ENCODE measurements around the gene STXBP5.

The STXBP5 gene

DNA sequence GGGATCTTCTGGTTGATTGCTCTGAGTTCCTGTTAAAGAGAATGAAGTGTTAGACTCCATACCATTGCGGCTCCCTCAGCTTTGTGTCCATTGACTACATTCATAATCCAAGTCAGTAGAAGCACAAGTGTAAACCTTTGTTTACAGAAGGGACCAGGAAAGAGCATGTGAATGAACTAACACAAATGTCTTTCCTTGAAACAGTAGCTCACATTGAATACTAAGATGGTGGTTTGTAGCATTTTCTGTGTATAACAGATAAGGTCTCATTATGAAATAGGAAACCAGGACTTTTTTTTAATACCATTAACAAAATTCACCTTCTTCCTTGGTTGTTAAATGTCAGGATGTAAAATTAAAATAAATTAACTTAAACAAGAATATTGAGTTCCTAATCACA is 8.4 kb downstream of the STXBP5 start:
- no peaks in the 10 kb centered on the region for H3K27me3 ChIP-seq (ENCODE audit: control insufficient read depth, insufficient read depth, low read length)
- H3K36me3 ChIP-seq (ENCODE audit: control insufficient read depth, insufficient read depth, low read length): no peaks in the 10 kb centered on the region
- no peaks in the 10 kb centered on the region for H3K4me1 ChIP-seq (ENCODE audit: control insufficient read depth, insufficient read depth, low read length)
- no peaks in the 10 kb centered on the region for H3K9me3 ChIP-seq (ENCODE audit: control insufficient read depth, insufficient read depth, low read length)
- no peak overlapping the region for H3K27ac ChIP-seq (ENCODE audit: low read depth, low read length)
- no peak overlapping the region for H3K4me3 ChIP-seq (ENCODE audit: low read depth, low read length)
- no peak overlapping the region for H3K9ac ChIP-seq (ENCODE audit: low read depth, low read length)

- Histone ChIP-seq H3K4me3 (ENCODE audit: low read depth, low read length) (no peak overlapping the region), H3K9ac (ENCODE audit: low read depth, low read length) (no peak overlapping the region), H3K36me3 (ENCODE audit: control insufficient read depth, insufficient read depth, low read length) (peaks cover 3% of the 10 kb centered on the region; the same call in 1 of the 2 replicates), H3K9me3 (ENCODE audit: control insufficient read depth, insufficient read depth, low read length) (no peaks in the 10 kb centered on the region), H3K4me1 (ENCODE audit: control insufficient read depth, insufficient read depth, low read length) (no peaks in the 10 kb centered on the region), H3K27ac (ENCODE audit: low read depth, low read length) (no peak overlapping the region), H3K27me3 (ENCODE audit: control insufficient read depth, insufficient read depth, low read length) (no peaks in the 10 kb centered on the region)
Measured at GRCh38 chr6:147213772-147214171, 9.6 kb downstream of the STXBP5 start.

DNA sequence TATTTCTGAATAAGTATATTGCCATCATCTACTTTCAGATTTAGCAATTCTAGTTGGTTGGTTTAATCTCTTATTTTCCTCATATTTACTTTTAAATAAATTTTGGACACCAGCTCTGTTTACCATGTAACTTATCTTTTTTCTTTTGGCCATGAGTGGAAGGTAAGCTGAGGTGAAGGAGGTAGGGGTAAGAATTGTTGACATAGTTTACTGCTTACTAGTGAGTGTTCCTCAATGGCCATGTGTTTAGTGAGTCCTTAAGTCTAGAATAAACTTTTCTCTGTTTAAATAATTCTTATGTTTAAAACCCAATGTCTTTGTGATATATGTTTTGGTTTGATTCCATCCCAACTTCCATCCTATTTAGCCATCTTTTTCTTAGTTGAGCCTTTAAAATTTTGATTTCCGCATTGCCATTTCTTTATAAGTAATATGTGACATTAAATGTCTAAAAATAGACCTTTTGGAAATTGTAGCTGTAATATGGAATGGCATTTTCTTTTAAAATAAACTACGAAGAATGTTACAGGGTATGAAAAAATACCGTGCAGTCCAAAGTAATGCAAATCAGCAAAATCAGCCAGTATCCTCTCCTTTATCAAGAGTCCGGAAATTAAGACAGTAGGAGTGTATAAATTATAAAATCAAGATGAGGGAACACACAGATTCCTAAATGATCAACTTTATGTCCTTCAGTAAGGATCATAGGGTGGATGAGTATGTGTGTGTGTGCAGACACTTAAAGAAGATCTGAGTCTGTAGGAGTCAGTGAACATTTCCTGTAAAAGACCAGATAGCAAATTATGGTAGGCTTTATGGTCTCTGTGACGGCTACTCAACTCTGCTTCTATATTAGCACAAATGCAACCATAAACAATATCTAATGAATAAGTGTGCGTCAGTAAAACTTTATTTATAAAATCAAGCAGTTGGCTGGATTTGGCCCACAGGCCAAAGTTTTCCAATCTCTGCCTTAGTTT is 10.3 kb downstream of the STXBP5 start:
- Histone ChIP-seq H3K9me3 (ENCODE audit: control insufficient read depth, insufficient read depth, low read length) (no peaks in the 10 kb centered on the region), H3K27ac (ENCODE audit: low read depth, low read length) (no peak overlapping the region), H3K9ac (ENCODE audit: low read depth, low read length) (no peak overlapping the region), H3K36me3 (ENCODE audit: control insufficient read depth, insufficient read depth, low read length) (peaks cover 3% of the 10 kb centered on the region; the same call in 1 of the 2 replicates), H3K27me3 (ENCODE audit: control insufficient read depth, insufficient read depth, low read length) (no peaks in the 10 kb centered on the region), H3K4me3 (ENCODE audit: low read depth, low read length) (no peak overlapping the region), H3K4me1 (ENCODE audit: control insufficient read depth, insufficient read depth, low read length) (no peaks in the 10 kb centered on the region)

DNA sequence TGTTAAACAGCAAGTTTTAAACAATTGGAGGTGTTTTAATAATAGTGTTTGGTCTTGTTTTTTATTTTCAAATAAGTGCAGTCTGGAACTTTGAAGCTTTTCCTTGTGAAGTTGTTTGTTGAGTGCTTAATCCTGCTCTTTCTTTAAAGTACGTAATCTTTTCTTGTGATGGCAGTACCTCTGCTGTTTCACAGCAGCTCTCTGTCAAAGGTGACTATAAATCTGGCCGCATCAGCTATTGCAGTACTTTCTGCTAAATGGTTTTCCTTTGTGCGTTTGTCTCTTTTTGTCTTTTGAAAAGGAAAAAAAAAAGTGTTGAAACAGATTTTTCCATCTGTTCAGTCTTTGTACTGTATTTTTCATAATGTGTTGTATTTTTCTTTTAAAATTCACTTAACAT is 12.7 kb downstream of the STXBP5 start:
- no peak overlapping the region for H3K4me3 ChIP-seq (ENCODE audit: low read depth, low read length)
- no peaks in the 10 kb centered on the region for H3K9me3 ChIP-seq (ENCODE audit: control insufficient read depth, insufficient read depth, low read length)
- H3K36me3 ChIP-seq (ENCODE audit: control insufficient read depth, insufficient read depth, low read length): peaks cover 3% of the 10 kb centered on the region; the same call in 1 of the 2 replicates
- H3K4me1 ChIP-seq (ENCODE audit: control insufficient read depth, insufficient read depth, low read length): peaks cover 4% of the 10 kb centered on the region
- H3K27me3 ChIP-seq (ENCODE audit: control insufficient read depth, insufficient read depth, low read length): no peaks in the 10 kb centered on the region
- H3K27ac ChIP-seq (ENCODE audit: low read depth, low read length): no peak overlapping the region
- H3K9ac ChIP-seq (ENCODE audit: low read depth, low read length): no peak overlapping the region

GRCh38 chr6:147217840-147218404 is 13.7 kb downstream of the STXBP5 start:
- Histone ChIP-seq H3K27ac (ENCODE audit: low read depth, low read length) (no peak overlapping the region), H3K9me3 (ENCODE audit: control insufficient read depth, insufficient read depth, low read length) (no peaks in the 10 kb centered on the region), H3K4me1 (ENCODE audit: control insufficient read depth, insufficient read depth, low read length) (peaks cover 10% of the 10 kb centered on the region), H3K27me3 (ENCODE audit: control insufficient read depth, insufficient read depth, low read length) (no peaks in the 10 kb centered on the region), H3K9ac (ENCODE audit: low read depth, low read length) (no peak overlapping the region), H3K4me3 (ENCODE audit: low read depth, low read length) (no peak overlapping the region), H3K36me3 (ENCODE audit: control insufficient read depth, insufficient read depth, low read length) (peaks cover 3% of the 10 kb centered on the region; the same call in 1 of the 2 replicates)

GRCh38 chr6:147218797-147219196 is 14.6 kb downstream of the STXBP5 start:
- Histone ChIP-seq H3K36me3 (ENCODE audit: control insufficient read depth, insufficient read depth, low read length) (peaks cover 3% of the 10 kb centered on the region), H3K27ac (ENCODE audit: low read depth, low read length) (no peak overlapping the region), H3K9ac (ENCODE audit: low read depth, low read length) (no peak overlapping the region), H3K4me1 (ENCODE audit: control insufficient read depth, insufficient read depth, low read length) (peaks cover 10% of the 10 kb centered on the region), H3K9me3 (ENCODE audit: control insufficient read depth, insufficient read depth, low read length) (no peaks in the 10 kb centered on the region), H3K4me3 (ENCODE audit: low read depth, low read length) (no peak overlapping the region), H3K27me3 (ENCODE audit: control insufficient read depth, insufficient read depth, low read length) (no peaks in the 10 kb centered on the region)

DNA sequence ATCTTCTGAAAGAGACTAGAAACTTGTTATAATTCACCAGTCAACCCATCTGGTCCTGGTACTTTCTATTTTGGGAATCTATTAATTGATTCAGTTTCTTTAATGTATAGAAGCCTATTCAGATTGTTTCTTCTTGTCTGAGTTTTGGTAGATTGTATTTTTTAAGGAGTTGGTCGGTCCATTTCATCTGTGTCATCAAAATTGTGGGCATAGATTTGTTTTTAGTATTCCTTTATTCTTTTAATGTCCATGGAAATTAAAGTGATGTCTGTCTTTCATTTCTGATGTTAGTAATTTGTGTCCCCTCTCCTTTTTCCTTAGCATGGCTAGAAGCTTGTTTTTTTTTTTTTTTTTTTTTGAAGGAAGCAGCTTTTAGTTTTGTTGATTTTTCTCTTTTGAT is 15.2 kb downstream of the STXBP5 start:
- Histone ChIP-seq H3K4me3 (ENCODE audit: low read depth, low read length) (no peak overlapping the region), H3K36me3 (ENCODE audit: control insufficient read depth, insufficient read depth, low read length) (peaks cover 3% of the 10 kb centered on the region), H3K9me3 (ENCODE audit: control insufficient read depth, insufficient read depth, low read length) (no peaks in the 10 kb centered on the region), H3K27me3 (ENCODE audit: control insufficient read depth, insufficient read depth, low read length) (no peaks in the 10 kb centered on the region), H3K9ac (ENCODE audit: low read depth, low read length) (no peak overlapping the region), H3K4me1 (ENCODE audit: control insufficient read depth, insufficient read depth, low read length) (peaks cover 10% of the 10 kb centered on the region), H3K27ac (ENCODE audit: low read depth, low read length) (no peak overlapping the region)

DNA sequence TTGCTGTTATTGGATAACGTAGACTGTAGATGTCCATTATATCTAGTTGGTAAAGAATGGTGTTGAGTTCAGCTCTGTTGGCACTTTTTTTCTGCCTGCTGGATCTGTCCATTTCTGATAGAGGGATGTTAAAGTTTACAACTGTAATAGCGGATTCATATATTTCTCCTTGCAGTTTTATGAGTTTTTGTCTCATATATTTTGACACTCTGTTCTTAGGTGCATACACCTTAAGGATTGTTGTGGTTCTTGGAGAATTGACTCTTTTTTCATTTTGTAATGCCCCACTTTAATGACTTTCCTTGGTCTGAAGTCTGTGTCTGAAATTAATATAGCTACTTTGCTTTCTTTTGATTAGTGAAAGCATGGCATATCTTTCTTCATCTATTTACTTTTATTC is 16.1 kb downstream of the STXBP5 start:
- Histone ChIP-seq H3K27ac (ENCODE audit: low read depth, low read length) (no peak overlapping the region), H3K9me3 (ENCODE audit: control insufficient read depth, insufficient read depth, low read length) (no peaks in the 10 kb centered on the region), H3K4me3 (ENCODE audit: low read depth, low read length) (no peak overlapping the region), H3K4me1 (ENCODE audit: control insufficient read depth, insufficient read depth, low read length) (peaks cover 10% of the 10 kb centered on the region), H3K9ac (ENCODE audit: low read depth, low read length) (no peak overlapping the region), H3K27me3 (ENCODE audit: control insufficient read depth, insufficient read depth, low read length) (no peaks in the 10 kb centered on the region), H3K36me3 (ENCODE audit: control insufficient read depth, insufficient read depth, low read length) (peaks cover 3% of the 10 kb centered on the region)

- H3K4me1 ChIP-seq (ENCODE audit: control insufficient read depth, insufficient read depth, low read length): peaks cover 10% of the 10 kb centered on the region
- peaks cover 3% of the 10 kb centered on the region for H3K36me3 ChIP-seq (ENCODE audit: control insufficient read depth, insufficient read depth, low read length)
- no peak overlapping the region for H3K4me3 ChIP-seq (ENCODE audit: low read depth, low read length)
- no peak overlapping the region for H3K27ac ChIP-seq (ENCODE audit: low read depth, low read length)
- H3K9ac ChIP-seq (ENCODE audit: low read depth, low read length): no peak overlapping the region
- H3K9me3 ChIP-seq (ENCODE audit: control insufficient read depth, insufficient read depth, low read length): no peaks in the 10 kb centered on the region
- no peaks in the 10 kb centered on the region for H3K27me3 ChIP-seq (ENCODE audit: control insufficient read depth, insufficient read depth, low read length)
Measured at GRCh38 chr6:147221739-147222138, 17.5 kb downstream of the STXBP5 start.

DNA sequence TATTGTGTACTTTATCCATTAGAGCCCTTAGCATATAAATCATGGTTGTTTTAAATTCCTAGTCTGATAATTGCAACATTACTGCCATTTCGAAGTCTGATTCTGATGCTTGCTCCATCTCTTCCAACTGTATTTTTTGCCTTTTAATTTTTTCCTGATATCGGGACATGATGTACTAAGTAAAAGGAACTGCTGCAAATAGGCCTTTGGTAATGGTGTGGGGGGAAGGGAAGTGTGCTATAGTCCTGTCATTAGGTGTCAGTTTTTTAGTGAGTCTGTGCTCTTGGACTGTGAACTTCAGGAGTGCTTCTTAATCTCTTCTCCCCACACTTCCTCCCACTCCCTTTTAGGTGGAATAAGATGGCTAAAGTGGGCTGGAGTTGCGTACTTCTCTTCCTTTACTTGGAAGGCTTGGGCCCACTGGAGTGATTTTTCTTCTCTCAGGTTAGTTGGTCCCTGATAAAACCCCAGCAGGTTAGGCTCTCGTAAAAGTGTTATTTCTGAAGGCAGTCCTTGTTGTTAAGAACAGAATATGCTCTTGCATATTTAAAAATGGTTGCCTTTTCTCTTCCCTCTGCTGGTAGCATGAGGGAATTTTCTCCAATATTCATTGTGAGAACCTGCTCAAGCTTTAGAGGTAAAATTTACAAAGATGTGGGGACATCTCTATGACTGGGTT is 18.1 kb downstream of the STXBP5 start:
- peaks cover 3% of the 10 kb centered on the region for H3K36me3 ChIP-seq (ENCODE audit: control insufficient read depth, insufficient read depth, low read length)
- H3K27ac ChIP-seq (ENCODE audit: low read depth, low read length): no peak overlapping the region
- peaks cover 10% of the 10 kb centered on the region for H3K4me1 ChIP-seq (ENCODE audit: control insufficient read depth, insufficient read depth, low read length)
- H3K9ac ChIP-seq (ENCODE audit: low read depth, low read length): no peak overlapping the region
- no peaks in the 10 kb centered on the region for H3K27me3 ChIP-seq (ENCODE audit: control insufficient read depth, insufficient read depth, low read length)
- H3K4me3 ChIP-seq (ENCODE audit: low read depth, low read length): no peak overlapping the region
- H3K9me3 ChIP-seq (ENCODE audit: control insufficient read depth, insufficient read depth, low read length): no peaks in the 10 kb centered on the region

DNA sequence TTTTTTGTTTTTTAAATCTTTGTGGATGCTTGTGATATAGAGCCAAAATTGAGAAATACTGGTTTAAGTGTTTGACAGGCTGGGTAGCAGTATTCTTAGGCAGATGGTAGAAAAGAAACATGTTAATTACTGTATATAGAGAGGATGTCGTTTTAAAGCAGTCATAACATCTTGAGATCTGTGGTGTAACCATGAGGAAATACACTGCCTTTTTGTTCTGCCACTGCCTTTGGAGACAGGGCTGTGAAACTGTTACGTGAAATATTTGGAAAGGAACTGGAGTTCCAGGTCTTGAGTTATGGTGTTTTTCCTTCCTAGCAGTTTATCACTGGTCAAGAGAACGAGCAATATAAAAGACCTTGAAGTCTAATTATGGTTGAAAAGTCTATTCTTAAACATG is 19.5 kb downstream of the STXBP5 start:
- Histone ChIP-seq H3K9me3 (ENCODE audit: control insufficient read depth, insufficient read depth, low read length) (no peaks in the 10 kb centered on the region), H3K36me3 (ENCODE audit: control insufficient read depth, insufficient read depth, low read length) (peaks cover under 1% of the 10 kb centered on the region), H3K4me1 (ENCODE audit: control insufficient read depth, insufficient read depth, low read length) (peaks cover 21% of the 10 kb centered on the region), H3K27ac (ENCODE audit: low read depth, low read length) (no peak overlapping the region), H3K9ac (ENCODE audit: low read depth, low read length) (no peak overlapping the region), H3K27me3 (ENCODE audit: control insufficient read depth, insufficient read depth, low read length) (no peaks in the 10 kb centered on the region), H3K4me3 (ENCODE audit: low read depth, low read length) (no peak overlapping the region)
